K562 (cell line): ENCODE data around the gene TAS2R40. TPM values are rescaled to one million over a fixed set of nuclear protein-coding genes. Genes with fewer than 3 reads are reported as not detected.

ENCODE experiments used
- CBFB ChIP-seq: sonication (generic); formaldehyde crosslinking; IDR thresholded peaks from 2 replicates; pipeline ENCODE4 v1.4.0; 2020; ENCODE audit warnings: mild to moderate bottlenecking, missing genetic modification reagents
- CHAMP1 ChIP-seq: fragments of 450-650 bp; IDR thresholded peaks from 2 replicates; pipeline ENCODE4 v1.6.1; 2016; ENCODE audit warnings: mild to moderate bottlenecking
- GTF2F1 ChIP-seq: IDR thresholded peaks from 2 replicates; pipeline ENCODE4 v1.6.1; 2011; ENCODE audit warnings: low read depth, low read length, improper control_type of control experiment
- HDGF ChIP-seq: fragments of 450-650 bp; IDR thresholded peaks from 2 replicates; pipeline ENCODE4 v1.6.1; 2016
- HNRNPL ChIP-seq: fragments of 200-400 bp; formaldehyde crosslinking; IDR thresholded peaks from 2 replicates; pipeline ENCODE4 v1.6.1; 2017; ENCODE audit warnings: low read depth, mild to moderate bottlenecking, low read length
- KDM1A ChIP-seq, 2 experiments: fragments of 450-650 bp; IDR thresholded peaks; 2 replicates each; pipeline ENCODE4 v1.6.1; 2016; ENCODE audit warnings: mild to moderate bottlenecking in 2 of 2
- THRB ChIP-seq: fragments of 450-650 bp; formaldehyde crosslinking; conservative IDR thresholded peaks from 2 replicates; pipeline ENCODE4 v1.4.0; 2022; ENCODE audit warnings: mild to moderate bottlenecking, missing genetic modification characterization
- TOE1 ChIP-seq, 2 experiments: fragments of 450-650 bp in 1 of 2; sonication (generic) in 1 of 2; formaldehyde crosslinking in 1 of 2; IDR thresholded peaks; 2 replicates each; pipeline versions ENCODE4 v1.7.1 to v1.8.0; 2016 to 2022; ENCODE audit warnings: borderline replicate concordance in 2 of 2, mild to moderate bottlenecking in 2 of 2, antibody characterized with exemption in 1 of 2, inconsistent platforms in 1 of 2, low read depth in 1 of 2, missing genetic modification reagents in 1 of 2, moderate library complexity in 1 of 2
- ZBTB2 ChIP-seq: fragments of 450-650 bp; IDR thresholded peaks from 2 replicates; pipeline ENCODE4 v1.6.1; 2016; ENCODE audit warnings: antibody characterized with exemption
- ZBTB40 ChIP-seq, 2 experiments: fragments of 450-650 bp in 1 of 2; sonication (generic) in 1 of 2; formaldehyde crosslinking in 1 of 2; IDR thresholded peaks; 2 replicates each; pipeline versions ENCODE4 v1.7.1 to v1.9.0; 2016 to 2022; ENCODE audit warnings: inconsistent platforms in 1 of 2, mild to moderate bottlenecking in 1 of 2, missing genetic modification reagents in 1 of 2
- ZEB2 ChIP-seq: fragments of 450-650 bp; IDR thresholded peaks from 2 replicates; pipeline ENCODE4 v1.6.1; 2016
- polyA plus RNA-seq, 8 experiments: library from polyadenylated mRNA; depleted of rRNA in 4 of 8; stranded (reverse) in 5 of 8; unstranded in 3 of 8; fragments of >200 nt; fragmentation: Nextera tagmentation in 2 of 8; fragmentation: Illumina TruSeq in 1 of 8; extraction: Ambion mirVana in 2 of 8; extraction: Trizol in 1 of 8; gene quantifications; 2 replicates each; pipeline versions ENCODE4 v1.2.1 to v1.2.3, GENCODE V29; 2011 to 2014; ENCODE audit warnings: inconsistent platforms in 1 of 8, missing spikeins in 1 of 8
- total RNA-seq, 7 experiments: library from RNA; depleted of rRNA in 6 of 7; stranded (reverse); fragments of >200 nt in 6 of 7; fragmentation: Illumina TruSeq in 2 of 7; extraction: Trizol in 2 of 7; gene quantifications; 2 replicates each; pipeline versions ENCODE4 v1.2.1 to v1.2.3, GENCODE V29; 2011 to 2021; ENCODE audit warnings: low replicate concordance in 1 of 7

The TAS2R40 gene
- total and polyA plus RNA-seq, 9 of the 15 experiments (the other 6 are each of a cell fraction or from before 2014, with no cell fraction given): not detected

GRCh38 chr7:143263266-143264195 lies 41.7 kb downstream of the TAS2R40 start, which contains the start of gene GSTK1 (continued):
- TF ChIP-seq TOE1 (IDR thresholded peaks at IDR 0.05; ENCODE audit: borderline replicate concordance) (peak; percentile 73), TOE1 (CRISPR knock-in tag; IDR thresholded peaks at IDR 0.05; ENCODE audit: borderline replicate concordance, low read depth) (no peak), ZEB2 (0 out of 2 replicates have a peak, but pooled peaks have one; percentile 24), ZBTB40 (IDR thresholded peaks at IDR 0.05) (peak; percentile 68), ZBTB40 (CRISPR knock-in tag; IDR thresholded peaks at IDR 0.05) (no peak), CBFB (CRISPR knock-in tag) (no peak), CHAMP1 (peak; percentile 79), GTF2F1 (0 out of 2 replicates have a peak, but pooled peaks have one; percentile 21), HDGF (0 out of 2 replicates have a peak, but pooled peaks have one; percentile 12), THRB (CRISPR knock-in tag) (peak; percentile 33; the same call in 1 of the 2 replicates), HNRNPL (peak; percentile 73; the same call in 1 of the 2 replicates), KDM1A (IDR thresholded peaks at IDR 0.05) (no peak), ZBTB2 (peak; percentile 67)
